ENCODE results near the gene KRT72.
"Not testable (repeated sequence)": the region's sequence is repeated elsewhere in the genome, so short reads cannot be mapped to it uniquely, and the experiment has no call there.

Gene KRT72

GRCh38 chr12:52611080-52611468, 9.8 kb upstream of the KRT72 start:
- H3K4me3 ChIP-seq (ENCODE audit: low read length), result no peak overlapping the region
- DNase-seq (ENCODE audit: low read depth, low spot score), result no peak

GRCh38 chr12:52608826-52609630, 7.8 kb upstream of the KRT72 start:
- no peak overlapping the region for H3K4me3 ChIP-seq (ENCODE audit: low read length)
- DNase-seq (ENCODE audit: low read depth, low spot score), result no peak

- no peak for DNase-seq (ENCODE audit: low read depth, low spot score)
- no peak overlapping the region for H3K4me3 ChIP-seq (ENCODE audit: low read length)
These were observed 6.9 kb upstream of the KRT72 start for GRCh38 chr12:52608161-52608560.

GRCh38 chr12:52607314-52607713, 6.1 kb upstream of the KRT72 start:
- no peak for DNase-seq (ENCODE audit: low read depth, low spot score)
- no peak overlapping the region for H3K4me3 ChIP-seq (ENCODE audit: low read length)

GRCh38 chr12:52606581-52607218, 5.4 kb upstream of the KRT72 start:
- no peak overlapping the region for H3K4me3 ChIP-seq (ENCODE audit: low read length)
- no peak for DNase-seq (ENCODE audit: low read depth, low spot score)

- DNase-seq (ENCODE audit: low read depth, low spot score), result no peak
These were observed 4.8 kb upstream of the KRT72 start for GRCh38 chr12:52606096-52606495.

GRCh38 chr12:52605542-52605941, 4.3 kb upstream of the KRT72 start:
- DNase-seq (ENCODE audit: low read depth, low spot score), result no peak
- H3K4me3 ChIP-seq (ENCODE audit: low read length), result no peak overlapping the region

More at GRCh38 chr12:52606096-52606495, 4.8 kb upstream of the KRT72 start:
- no peak overlapping the region for H3K4me3 ChIP-seq (ENCODE audit: low read length)

GRCh38 chr12:52604859-52605258, 3.6 kb upstream of the KRT72 start:
- H3K4me3 ChIP-seq (ENCODE audit: low read length), result no peak overlapping the region
- DNase-seq (ENCODE audit: low read depth, low spot score), result peak; percentile 45

- peak; percentile 77 for DNase-seq (ENCODE audit: low read depth, low spot score)
These were observed 2.1 kb upstream of the KRT72 start for GRCh38 chr12:52603314-52603713.

GRCh38 chr12:52602552-52602951, 1.3 kb upstream of the KRT72 start:
- DNase-seq (ENCODE audit: low read depth, low spot score), result no peak
- H3K4me3 ChIP-seq (ENCODE audit: low read length), result no peak overlapping the region

More at GRCh38 chr12:52603314-52603713, 2.1 kb upstream of the KRT72 start:
- no peak overlapping the region for H3K4me3 ChIP-seq (ENCODE audit: low read length)

GRCh38 chr12:52601671-52602070, 408 bp upstream of the KRT72 start:
- H3K4me3 ChIP-seq (ENCODE audit: low read length), result no peak overlapping the region
- no peak for DNase-seq (ENCODE audit: low read depth, low spot score)

GRCh38 chr12:52600475-52600874, 788 bp downstream of the KRT72 start:
- DNase-seq (ENCODE audit: low read depth, low spot score), result no peak
- H3K4me3 ChIP-seq (ENCODE audit: low read length), result no peak overlapping the region

GRCh38 chr12:52600071-52600470, 1.2 kb downstream of the KRT72 start:
- no peak overlapping the region for H3K4me3 ChIP-seq (ENCODE audit: low read length)
- DNase-seq (ENCODE audit: low read depth, low spot score), result no peak

GRCh38 chr12:52598966-52599365, 2.3 kb downstream of the KRT72 start:
- DNase-seq (ENCODE audit: low read depth, low spot score), result no peak
- H3K4me3 ChIP-seq (ENCODE audit: low read length), result no peak overlapping the region

- H3K4me3 ChIP-seq (ENCODE audit: low read length); DNase-seq (ENCODE audit: low read depth, low spot score): not testable (repeated sequence)
These were observed 7.0 kb downstream of the KRT72 start for GRCh38 chr12:52594237-52594636.

- no peak overlapping the region for H3K4me3 ChIP-seq (ENCODE audit: low read length)
- DNase-seq (ENCODE audit: low read depth, low spot score), result no peak
These were observed 9.7 kb downstream of the KRT72 start for GRCh38 chr12:52591521-52591920.

- H3K4me3 ChIP-seq (ENCODE audit: low read length), result no peak overlapping the region
These were observed 11.2 kb downstream of the KRT72 start for GRCh38 chr12:52590021-52590420.

GRCh38 chr12:52587563-52587962, 13.7 kb downstream of the KRT72 start:
- DNase-seq (ENCODE audit: low read depth, low spot score), result no peak

More at GRCh38 chr12:52590021-52590420, 11.2 kb downstream of the KRT72 start:
- no peak for DNase-seq (ENCODE audit: low read depth, low spot score)

GRCh38 chr12:52585946-52586345, 15.3 kb downstream of the KRT72 start:
- DNase-seq (ENCODE audit: low read depth, low spot score), result peak; percentile 87
- no peak overlapping the region for H3K4me3 ChIP-seq (ENCODE audit: low read length)

More at GRCh38 chr12:52587563-52587962, 13.7 kb downstream of the KRT72 start:
- H3K4me3 ChIP-seq (ENCODE audit: low read length), result no peak overlapping the region

GRCh38 chr12:52585066-52585465, 16.2 kb downstream of the KRT72 start:
- no peak overlapping the region for H3K4me3 ChIP-seq (ENCODE audit: low read length)
- no peak for DNase-seq (ENCODE audit: low read depth, low spot score)

All from Jurkat, Clone E6-1 (cell line).